ENCODE measurements around the gene ZNF695. TPM values are rescaled to one million over a fixed set of nuclear protein-coding genes. Genes with fewer than 3 reads are reported as not detected.

Gene ZNF695
- polyA plus RNA-seq, 1 donor from 2014 or later = 0.36 TPM

Other genes starting within 250 kb of the ZNF695 start
- 16.0 TPM for gene AHCTF1, start 76.1 kb downstream of the ZNF695 start, polyA plus RNA-seq
- 3.3 TPM for gene ZNF670, start 70.8 kb upstream of the ZNF695 start, polyA plus RNA-seq
- gene ZNF669, start 96.3 kb upstream of the ZNF695 start, polyA plus RNA-seq = 26.5 TPM
- 4.2 TPM for gene ZNF124, start 164.0 kb upstream of the ZNF695 start, polyA plus RNA-seq
- not detected for gene VN1R5, start 248.0 kb upstream of the ZNF695 start, polyA plus RNA-seq

Measured in IgD-negative memory B cell (primary cell).